ENCODE results near the gene NCOA7.
A peak's percentile ranks its signal among the peaks of the same experiment; 100 is the strongest.
"Not testable (repeated sequence)": the region's sequence is repeated elsewhere in the genome, so short reads cannot be mapped to it uniquely, and the experiment has no call there.

Gene NCOA7

GRCh38 chr6:125797120-125797885 is 6.5 kb downstream of the NCOA7 start:
- no peak for DNase-seq (ENCODE audit: extremely low spot score)
- ChIA-PET CTCF (interaction anchor here (1.1 to 17.5 kb wide), 6 partner anchors 11 to 159 kb away, joined by 3 to 241 read pairs (median 4); partner anchors contain the start of gene HINT3), POLR2A (no interaction called here)
- no peak for TF ChIP-seq CTCF (IDR thresholded peaks at IDR 0.05; ENCODE audit: control extremely low read depth, extremely low read depth, low read depth, missing control alignments)

- ChIA-PET CTCF (interaction anchor here (1.0 to 17.5 kb wide), 6 partner anchors 12 to 488 kb away, joined by 3 to 241 read pairs (median 4); partner anchors contain the start of gene HINT3), POLR2A (no interaction called here)
- no peak for DNase-seq (ENCODE audit: extremely low spot score)
- no peak for TF ChIP-seq CTCF (IDR thresholded peaks at IDR 0.05; ENCODE audit: control extremely low read depth, extremely low read depth, low read depth, missing control alignments)
These were observed 7.2 kb downstream of the NCOA7 start for GRCh38 chr6:125797886-125798444.

- DNase-seq (ENCODE audit: extremely low spot score), result peak; percentile 69
- no peak for TF ChIP-seq CTCF (IDR thresholded peaks at IDR 0.05; ENCODE audit: control extremely low read depth, extremely low read depth, low read depth, missing control alignments)
- CTCF ChIA-PET, result interaction anchor here (0.9 to 17.5 kb wide), 7 partner anchors 9 to 489 kb away, joined by 3 to 241 read pairs (median 4); partner anchors contain the start of genes HINT3 and NCOA7
- POLR2A ChIA-PET, result no interaction called here
These were observed 8.2 kb downstream of the NCOA7 start for GRCh38 chr6:125798734-125799508.

- ChIA-PET POLR2A (no interaction called here), CTCF (interaction anchor here (1.4 to 2.6 kb wide), 4 partner anchors 12 to 153 kb away, joined by 3 to 15 read pairs (median 4); partner anchors contain the start of gene NCOA7)
- no peak for TF ChIP-seq CTCF (IDR thresholded peaks at IDR 0.05; ENCODE audit: control extremely low read depth, extremely low read depth, low read depth, missing control alignments)
- DNase-seq (ENCODE audit: extremely low spot score), result no peak
These were observed 11.6 kb downstream of the NCOA7 start for GRCh38 chr6:125802383-125802782.

GRCh38 chr6:125802943-125803377 is 12.2 kb downstream of the NCOA7 start:
- POLR2A ChIA-PET, result no interaction called here
- no peak for DNase-seq (ENCODE audit: extremely low spot score)
- TF ChIP-seq CTCF (IDR thresholded peaks at IDR 0.05; ENCODE audit: control extremely low read depth, extremely low read depth, low read depth, missing control alignments), result no peak
- CTCF ChIA-PET, result interaction anchor here (1.7 to 2.6 kb wide), 2 partner anchors 12 to 153 kb away, joined by 6 to 15 read pairs; partner anchors contain the start of gene NCOA7

- ChIA-PET CTCF (interaction anchor here (1.0 to 15.7 kb wide), 4 partner anchors 11 to 170 kb away, joined by 3 to 143 read pairs (median 4); partner anchors contain the start of gene NCOA7), POLR2A (no interaction called here)
- DNase-seq (ENCODE audit: extremely low spot score), result peak; percentile 31
- no peak for TF ChIP-seq CTCF (IDR thresholded peaks at IDR 0.05; ENCODE audit: control extremely low read depth, extremely low read depth, low read depth, missing control alignments)
These were observed 13.5 kb downstream of the NCOA7 start for GRCh38 chr6:125804264-125804663.

GRCh38 chr6:125804866-125805425 is 14.2 kb downstream of the NCOA7 start:
- DNase-seq (ENCODE audit: extremely low spot score); POLR2A ChIA-PET: not testable (repeated sequence)
- CTCF ChIA-PET, result interaction anchor here (1.0 to 15.7 kb wide), 4 partner anchors 11 to 169 kb away, joined by 3 to 143 read pairs (median 4); partner anchors contain the start of gene NCOA7
